Fibroblast of skin of left quadriceps (primary cell): ENCODE results near the gene TIMP4.

Experiments used
- DNase-seq, 2 experiments: peaks; one replicate each; pipeline ENCODE4 v3.0.0-alpha.2; 2013; ENCODE audit warnings: low read depth in 2 of 2

The TIMP4 gene

DNA sequence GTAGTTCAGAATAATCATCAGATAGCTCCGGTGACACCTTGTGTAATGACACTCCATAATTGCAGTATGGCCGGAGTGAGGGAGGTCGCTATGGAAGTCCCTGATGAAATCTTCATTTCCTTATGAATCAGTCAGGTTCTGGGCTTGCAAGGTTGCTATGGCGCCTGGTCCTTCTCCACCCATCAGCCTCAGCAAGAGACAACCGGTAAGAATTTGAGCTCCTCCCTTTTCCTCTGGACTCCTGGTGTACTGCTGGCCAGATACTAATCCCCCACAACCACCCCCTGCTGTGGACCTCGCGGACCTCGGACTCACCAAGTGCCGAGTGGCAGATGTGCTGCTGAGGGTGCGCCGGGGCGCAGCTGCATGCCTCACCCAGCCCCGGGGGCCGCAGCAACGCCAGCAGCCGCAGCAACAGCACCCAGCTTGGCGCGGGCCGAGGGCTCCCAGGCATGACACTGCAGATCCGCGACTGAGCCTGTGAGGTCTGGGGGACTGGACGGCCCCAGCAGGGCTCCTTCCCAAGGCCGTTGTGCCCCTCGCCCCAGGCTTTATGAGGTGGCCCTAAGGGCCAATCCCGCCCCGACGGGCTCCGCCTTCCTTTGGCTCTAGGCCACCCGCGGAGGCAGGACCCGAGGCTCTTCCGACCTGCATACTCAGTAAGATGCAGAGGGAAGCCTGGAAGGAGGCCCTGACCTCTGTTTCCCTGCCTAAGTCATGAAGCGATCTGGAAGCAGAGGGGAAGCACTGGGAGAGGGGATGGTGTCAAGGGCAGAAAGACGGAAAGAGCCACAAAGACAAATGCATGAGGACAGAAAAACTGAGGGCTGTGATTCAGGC lies at the start of gene TIMP4:
Gene TIMP4, minus strand, starts transcription at position 526 of the 840 bp plus-strand sequence. Its CDS starts 72 bp downstream, at position 454.
- DNase-seq = no peak

DNA sequence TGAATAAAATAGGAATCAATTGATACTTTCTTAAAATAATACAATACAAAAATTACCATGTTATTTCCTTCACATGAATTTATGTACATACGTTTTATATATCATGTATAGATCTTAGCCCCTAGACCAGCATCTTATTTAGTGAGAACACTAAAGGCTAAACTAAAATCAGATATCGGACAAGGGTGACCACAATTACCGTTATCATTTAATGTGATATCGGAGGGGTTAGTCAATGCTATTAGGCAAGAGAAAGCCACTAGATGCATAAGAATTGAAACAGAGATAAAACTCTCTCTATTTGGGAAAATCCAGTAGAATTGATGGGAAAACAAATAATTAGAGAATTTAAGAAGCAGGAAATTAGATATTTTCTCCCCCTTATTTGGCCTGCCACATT lies 46.5 kb upstream of the TIMP4 start:
- no peak for DNase-seq

DNA sequence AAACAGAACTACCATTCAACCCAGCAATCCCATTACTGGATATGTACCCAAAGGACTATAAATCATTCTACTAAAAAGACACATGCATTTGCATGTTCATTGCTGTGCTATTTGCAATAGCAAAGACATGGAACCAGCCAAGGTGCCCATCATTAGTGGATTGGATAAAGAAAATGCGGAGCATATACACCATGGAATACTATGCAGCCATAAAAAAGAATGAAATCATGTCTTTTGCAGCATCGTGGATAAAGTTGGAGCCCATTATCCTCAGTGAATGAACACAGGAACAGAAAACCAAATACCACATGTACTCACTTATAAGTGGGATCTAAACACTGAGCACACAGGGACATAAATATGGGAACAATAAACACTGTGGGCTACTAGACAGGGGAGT lies 43.1 kb upstream of the TIMP4 start:
- DNase-seq = no peak

DNA sequence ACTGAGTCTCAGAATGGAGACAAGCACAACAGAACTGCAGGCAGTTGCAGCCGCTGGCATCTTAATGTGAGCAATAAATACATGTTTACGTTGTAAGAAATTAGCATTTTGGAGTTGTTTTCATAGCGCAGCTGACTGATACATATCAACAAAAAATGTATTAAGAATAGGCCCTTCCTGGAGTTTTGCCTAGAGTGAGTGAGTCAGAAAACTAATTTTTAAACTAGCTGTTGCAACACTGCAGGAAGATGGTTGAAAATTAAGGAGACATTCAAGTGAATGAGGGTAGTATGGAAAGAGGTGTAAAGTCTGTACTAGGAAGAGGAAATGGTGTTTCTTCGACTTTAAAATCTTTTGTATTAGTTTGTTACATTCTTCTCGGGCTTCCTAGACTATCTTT lies 39.6 kb upstream of the TIMP4 start:
- peak; percentile 65 to 70 for DNase-seq

DNA sequence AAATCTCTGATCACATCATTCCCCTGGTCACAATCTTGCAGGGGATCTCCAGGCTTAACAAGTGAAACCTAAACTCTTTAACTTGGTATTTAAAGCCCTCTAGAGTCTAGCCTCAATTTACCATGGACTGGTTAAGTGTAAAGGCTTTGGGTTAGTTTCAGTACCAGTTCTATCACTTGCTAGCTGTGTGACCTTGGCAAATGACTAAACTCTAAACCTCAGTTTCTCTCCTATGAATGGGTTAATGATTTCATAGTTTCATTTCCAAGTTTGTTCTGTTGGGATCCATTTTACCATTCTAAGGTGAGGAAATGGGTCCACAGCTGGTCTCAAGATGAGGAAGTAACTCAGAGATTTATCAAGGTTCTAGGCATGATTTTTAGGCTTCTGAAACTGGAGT lies 38.8 kb upstream of the TIMP4 start:
- no peak for DNase-seq

DNA sequence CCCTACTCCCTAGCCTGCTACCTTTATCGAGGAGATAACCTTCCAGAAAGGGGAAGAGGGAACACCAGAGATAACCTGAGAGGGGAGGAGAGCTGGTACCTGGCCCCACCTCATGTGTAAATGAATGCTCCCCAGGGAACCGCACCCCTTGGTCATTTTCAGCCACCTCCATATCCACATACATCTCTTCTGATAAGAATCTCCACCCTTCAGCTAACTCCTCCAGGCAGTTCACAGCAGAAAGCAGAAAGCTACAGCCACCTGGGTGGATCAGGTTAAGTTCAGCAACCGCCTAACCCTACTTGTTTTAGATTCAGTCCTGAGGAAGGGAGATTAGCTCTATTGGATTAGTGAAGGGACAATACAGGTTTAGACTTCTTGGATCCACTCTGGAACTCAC lies 38.0 kb upstream of the TIMP4 start:
- DNase-seq = no peak

DNA sequence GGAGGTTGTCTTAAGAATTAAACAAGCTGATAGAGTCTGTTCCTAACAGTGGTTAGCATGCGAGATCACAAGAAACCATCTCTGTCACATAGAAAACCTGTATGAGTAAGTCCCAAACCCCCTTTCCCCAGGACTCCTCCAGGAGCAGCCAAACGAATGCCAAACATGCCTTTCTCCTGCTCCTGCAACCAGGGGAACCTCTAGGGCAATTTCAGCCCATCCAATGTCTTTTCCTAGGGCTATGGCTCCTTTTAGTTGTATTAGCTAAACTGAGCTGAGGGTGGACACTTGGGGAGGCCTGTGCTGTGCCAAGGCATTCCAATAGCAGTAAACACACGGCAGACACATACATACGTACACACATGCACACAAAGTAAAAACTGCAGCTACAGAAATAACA lies 36.5 kb upstream of the TIMP4 start:
- DNase-seq = peak in 1 of 2 experiments; percentile 19

DNA sequence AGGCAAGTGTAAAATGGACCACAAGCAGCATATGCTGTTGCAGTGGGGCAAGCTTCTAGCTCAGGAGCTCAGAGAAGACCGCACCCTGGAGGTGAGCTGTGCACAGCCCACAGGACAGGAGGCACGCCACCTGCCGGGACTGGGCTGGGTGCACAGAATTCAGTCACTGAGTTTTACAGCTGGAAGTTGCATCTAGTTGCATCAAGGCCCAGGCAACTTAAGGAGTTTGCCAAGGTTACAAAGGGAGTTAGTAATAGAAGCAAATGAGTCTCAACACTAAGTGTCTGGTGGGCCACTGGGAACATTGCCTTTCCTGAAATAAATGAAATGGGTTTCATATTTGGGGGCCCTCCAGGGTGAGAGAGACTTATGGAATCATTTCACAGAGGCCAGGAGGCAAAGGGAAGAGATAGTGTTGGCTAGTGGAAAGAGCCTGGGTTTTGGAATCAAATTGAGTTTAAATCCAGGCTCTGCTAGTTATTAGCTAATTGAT lies 36.0 kb upstream of the TIMP4 start:
- DNase-seq = peak in 1 of 2 experiments; percentile 10

DNA sequence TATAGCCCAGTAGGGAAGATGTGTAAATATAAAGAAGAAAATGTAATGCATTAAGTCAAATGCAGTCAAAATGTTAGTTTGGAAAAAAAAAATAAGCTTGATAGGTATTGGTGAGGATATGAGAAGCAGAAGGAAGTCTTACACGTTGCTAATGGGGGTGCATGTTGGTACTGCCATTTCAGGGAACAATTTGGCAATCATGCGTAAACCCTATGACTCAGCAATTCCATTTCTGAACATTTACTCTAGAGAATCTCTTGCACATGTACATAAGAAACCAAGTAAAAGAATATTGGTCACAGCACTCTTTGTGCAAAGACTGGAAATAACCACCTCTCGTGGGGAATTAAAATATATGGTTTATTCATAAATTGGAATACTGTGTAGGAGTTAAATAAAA lies 35.5 kb upstream of the TIMP4 start:
- DNase-seq = peak; percentile 76 to 78

DNA sequence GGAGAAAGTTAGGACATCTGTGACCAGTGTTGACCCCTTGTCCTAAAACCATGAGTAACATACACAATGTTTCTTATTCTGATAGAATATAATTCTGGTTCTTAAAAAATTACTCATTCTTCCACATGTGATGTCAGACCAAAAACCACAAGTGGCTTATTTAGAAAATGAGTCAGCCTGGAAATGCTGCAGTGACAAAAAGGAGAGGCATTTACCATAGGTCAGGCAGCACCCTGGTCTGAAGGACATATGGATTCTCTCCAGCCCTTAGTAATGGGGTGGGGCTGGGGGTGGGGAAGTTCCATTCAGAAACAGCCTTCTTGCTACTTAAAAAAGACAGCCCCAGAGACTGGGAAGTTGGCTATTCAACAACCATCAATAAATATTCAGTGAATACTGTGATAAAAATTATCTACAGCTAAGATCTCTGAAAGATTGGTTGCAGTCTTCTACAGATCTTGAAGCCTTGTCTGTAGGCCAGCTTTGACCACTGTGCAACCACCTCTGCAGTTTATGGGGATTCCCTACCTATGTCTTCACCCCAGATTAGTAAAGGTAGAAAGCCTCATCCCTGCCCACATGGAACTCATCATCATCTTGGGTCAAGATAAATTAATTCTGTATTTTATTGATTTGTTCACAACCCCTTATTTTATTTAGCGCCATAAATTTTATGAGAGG lies 34.9 kb upstream of the TIMP4 start:
- DNase-seq = peak; percentile 96

DNA sequence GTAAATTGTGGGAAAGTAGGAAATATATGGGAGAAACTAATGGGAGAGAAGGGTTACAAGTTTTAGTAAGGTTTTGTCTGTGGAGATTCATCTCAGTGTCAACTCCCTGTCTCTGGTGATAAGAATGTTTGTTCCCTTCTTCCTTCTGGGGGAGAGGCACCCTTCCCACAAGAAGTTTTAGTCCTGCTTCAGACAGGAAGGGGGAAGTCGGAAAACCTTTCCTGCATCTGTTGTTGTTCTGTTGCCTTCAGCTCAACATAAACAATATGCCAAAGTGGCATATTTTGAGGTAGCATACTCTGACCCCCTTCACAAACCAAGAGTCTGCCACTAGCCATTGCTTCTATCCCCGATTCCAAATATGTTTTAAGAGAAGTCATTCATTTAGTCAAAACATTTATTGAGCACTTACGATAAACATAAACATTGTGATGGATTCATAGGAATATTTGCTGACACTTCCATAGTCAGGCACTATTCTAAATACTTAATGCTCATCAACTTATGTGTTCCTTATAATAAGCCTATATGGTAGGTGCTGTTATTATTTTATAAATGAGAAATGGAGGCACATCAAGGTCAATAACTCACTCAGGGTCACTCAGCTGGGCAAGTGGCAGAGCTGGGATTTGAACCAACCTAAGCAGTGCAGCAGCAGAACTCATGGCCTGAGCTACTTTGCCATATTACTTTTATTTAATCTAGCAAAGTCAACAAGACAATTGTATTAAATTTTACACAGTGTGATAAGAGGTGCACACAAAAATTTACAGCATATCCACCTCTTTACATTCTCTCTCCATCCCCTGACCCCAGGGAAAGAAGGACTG lies 34.2 kb upstream of the TIMP4 start:
- DNase-seq = no peak

DNA sequence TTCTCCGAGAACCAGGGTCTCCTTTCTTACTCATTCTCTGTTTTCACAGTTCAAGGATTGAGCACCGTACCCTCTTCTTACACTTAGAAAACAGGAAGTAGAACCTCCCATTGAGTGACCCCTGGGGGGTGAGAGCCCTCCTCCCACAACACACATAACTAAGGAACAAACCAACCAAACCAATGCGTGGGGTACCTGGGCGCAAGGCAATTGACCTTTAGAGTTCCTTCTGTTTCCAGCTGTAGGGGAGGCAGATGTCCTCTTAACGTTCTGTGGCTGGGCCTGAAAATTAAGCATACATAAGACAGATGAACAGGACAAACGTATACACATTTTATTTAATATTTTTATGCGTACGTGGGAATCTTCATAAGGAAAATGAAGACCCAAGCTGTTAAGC lies 33.5 kb upstream of the TIMP4 start:
- DNase-seq = no peak

DNA sequence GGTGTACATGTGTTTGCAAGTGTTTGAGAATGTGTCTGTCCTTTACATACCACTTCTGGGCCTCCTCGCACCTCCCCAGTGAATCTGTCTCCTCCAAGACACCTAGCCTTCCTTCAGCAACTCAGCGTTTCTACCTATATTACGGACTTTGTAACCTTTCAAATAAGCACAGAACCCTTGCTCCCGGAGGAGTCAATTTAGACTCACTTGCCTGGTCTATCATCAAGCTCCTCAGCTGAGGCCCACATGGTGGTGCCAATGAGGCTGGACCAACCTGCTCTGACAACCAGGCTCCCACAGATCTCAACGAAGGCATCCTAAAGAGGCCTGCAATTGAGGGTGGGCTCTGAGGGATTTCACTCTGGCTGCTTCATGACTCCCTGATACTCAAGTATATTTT lies 32.8 kb upstream of the TIMP4 start:
- DNase-seq = no peak

DNA sequence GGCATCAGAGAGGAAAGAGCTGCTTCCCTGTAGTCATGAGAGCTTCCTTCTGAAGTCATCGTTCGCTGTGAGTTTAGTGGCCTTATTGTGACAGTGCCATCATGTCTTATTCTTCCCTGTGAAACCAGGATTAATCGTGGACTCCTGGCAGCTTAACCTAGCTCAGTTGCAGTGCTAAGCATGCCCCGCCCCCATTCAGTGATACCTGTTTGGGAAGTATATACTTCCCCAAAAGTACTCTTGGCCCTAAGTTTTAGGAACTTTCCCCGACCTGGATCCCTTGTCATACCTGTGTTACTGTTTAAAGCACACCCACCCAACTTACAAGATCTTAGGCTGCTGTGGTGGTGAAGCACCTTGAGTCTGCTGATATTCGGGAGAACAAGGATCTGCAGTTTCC lies 32.1 kb upstream of the TIMP4 start:
- DNase-seq = no peak

DNA sequence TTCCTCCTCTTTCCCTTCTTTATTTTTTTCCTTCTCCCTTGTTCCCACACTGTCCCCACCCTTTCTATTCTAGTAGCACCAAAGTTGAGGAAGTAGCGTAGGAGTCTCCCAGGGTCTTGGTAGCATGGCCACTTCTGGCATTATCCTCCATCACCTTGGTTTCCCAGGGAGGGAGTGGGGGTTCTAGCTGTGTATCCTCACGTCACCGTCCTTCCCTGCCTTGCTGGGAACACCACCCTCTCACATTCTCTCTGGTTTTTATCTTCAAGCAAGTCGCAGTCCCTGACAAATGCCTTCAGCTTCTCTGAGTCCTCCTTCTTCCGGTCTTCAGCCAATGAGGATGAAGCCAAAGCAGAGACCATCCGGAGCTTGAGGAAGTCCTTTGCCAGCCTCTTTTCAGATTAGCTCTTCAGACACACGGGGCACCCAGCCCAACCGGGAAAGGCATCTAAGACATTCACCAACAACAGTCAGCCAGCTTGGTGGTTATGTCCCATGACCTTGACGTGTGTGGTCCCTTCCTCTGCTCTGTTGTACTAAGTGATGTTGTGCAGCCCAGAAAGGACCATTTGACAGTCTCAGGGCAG lies 31.6 kb upstream of the TIMP4 start:
- no peak for DNase-seq

DNA sequence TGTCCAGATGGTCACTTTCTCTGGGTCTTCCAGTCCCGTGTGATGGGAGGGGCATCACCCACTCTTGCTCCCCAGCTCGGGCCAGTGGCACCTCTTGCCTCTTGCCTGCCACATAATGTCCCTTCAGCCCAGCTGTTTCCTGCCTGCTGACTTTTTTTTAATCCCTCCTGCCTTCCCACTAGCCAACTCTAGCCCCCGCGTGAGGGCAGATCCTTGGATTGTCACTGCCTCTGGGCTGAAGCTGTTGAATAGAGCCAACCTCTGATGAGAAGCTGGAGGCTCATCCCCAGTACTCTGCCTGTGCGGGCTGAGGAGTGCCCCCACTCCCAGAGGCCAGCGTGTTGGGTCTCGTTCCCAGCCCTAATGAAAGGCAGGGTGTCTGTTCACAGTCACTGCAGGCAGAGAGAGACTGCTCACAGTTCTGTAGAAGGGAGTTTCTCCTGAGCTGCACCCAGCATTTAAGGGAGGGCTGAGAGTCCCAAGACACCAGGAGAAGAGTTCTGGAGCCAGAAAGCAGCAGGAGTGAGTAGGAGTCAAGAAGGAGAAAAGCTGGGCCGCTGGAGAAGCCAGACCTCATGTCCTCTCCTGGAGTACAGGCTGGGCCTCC lies 30.1 kb upstream of the TIMP4 start:
- DNase-seq = no peak

DNA sequence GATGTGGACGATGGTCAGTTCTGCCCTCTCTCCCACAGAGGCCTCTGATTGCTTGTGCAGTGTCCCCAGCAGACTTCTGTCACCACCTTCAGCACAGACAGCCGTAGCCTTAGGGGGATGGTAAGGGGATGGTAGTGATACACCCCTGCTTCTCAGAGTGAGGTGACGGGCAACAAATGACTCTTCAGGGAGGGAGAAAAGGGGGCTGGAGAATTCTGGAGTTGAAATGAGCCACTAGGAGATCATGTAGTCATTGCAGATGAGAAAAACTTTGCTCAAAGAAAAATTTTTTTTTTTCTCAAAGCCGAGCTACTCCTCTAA lies 29.6 kb upstream of the TIMP4 start:
- DNase-seq = no peak

DNA sequence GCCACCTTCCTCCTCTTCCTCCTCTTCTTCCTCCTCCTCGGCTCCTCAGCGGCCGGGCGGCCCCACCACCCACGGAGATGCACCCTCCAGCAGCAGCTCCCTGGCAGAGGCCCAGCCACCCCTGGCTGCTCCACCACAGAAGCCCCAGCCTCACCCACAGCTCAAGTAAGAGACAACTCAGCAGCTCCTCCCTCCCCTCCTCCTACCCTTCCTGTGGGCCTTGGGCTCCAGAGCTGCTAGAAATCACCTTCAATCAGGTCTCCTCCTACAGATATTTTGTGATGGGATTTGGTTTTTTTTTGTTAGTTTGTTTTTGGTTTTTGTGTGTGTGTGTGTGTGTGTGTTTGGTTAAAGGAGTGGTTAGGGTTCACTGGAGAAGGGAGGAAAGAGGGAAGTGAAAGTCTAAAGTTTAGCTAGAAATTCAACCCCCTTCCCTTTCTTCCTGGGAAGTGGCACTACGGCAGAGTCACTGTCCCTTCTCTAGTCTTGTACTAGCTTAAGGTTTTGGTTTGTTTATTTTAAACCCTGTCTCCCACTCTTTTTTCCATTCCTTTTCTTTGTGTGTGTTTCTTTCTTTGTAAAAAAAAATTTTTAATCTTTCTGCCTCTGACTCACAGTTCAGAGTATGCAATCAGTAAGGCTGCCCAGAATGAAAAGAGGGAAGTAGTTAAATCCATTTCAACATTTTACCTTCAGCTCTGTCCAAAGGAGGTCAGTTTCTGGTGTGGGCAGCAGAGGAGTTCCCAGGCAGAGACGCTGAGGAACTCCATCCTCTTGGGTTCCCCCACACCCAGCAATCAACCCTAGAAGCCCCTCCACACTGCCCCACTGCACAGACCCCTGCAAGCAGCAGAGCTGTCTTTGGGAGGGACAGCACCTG lies 29.0 kb upstream of the TIMP4 start:
- DNase-seq = peak in 1 of 2 experiments; percentile 19

DNA sequence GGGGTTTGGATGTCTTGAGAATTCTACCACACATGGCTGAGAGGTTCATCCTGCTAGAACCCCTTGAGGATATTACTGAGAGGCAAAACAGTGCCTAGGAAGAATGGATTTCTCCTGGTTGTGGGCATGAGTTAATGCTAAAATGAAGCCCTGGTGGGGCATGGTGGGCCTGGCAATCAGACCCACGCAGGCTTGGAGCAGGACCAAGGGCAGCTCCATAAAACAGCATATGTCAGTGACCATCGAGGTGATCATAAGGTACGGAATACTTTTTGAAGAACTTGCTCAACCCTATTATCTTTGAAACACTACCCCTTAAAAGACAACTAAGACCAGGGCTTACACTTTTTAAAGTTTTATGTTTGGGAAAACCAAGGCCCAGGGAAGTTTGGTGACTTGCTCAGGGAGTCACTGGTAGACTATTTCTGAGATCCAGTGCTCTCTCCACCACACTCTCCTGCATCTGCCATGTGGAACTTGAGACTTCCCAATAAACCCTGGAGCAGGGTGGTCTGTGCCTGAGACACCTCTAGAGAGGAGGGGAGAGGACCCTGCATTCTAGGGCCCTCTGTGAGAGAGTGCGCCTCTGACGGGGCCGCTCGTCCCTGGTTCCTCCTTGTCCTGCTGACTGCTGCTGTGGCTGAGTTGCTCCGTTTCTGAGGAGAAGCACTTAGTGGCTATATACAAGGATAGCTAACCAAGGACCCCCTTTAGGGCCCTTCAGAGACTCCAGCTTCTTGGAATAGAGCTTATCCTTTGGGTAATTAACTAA lies 28.0 kb upstream of the TIMP4 start:
- no peak for DNase-seq

DNA sequence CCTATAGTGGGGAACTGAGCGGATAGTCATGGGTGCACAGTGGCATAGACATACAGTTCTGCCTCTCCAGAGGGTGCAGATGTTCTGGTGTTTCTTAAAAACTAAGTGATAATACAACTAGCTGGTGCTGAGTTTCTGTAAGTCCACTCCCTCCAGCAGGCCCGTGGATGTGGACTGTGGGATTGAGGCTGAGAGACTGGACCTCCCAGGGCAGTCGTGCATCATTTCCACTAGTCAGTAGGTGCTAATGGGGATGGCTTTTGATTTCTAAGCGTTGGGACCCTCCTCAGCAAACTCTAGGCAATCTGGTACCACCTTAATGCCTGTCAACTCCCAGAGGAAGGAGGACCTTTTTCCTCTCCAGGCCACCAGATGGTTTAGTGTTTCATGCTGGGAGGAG lies 27.3 kb upstream of the TIMP4 start:
- no peak for DNase-seq
